Small intestine (tissue), 16 donors: ENCODE data around the gene TIGAR. TPM values are rescaled to one million over a fixed set of nuclear protein-coding genes. Genes with fewer than 3 reads are reported as not detected.
A peak's percentile ranks its signal among the peaks of the same experiment; 100 is the strongest.

Source experiments
- DNase-seq, 2 donors: peaks; one replicate each; pipeline versions ENCODE4 v3.0.0 to v3.0.0-alpha.2; 2013
- FAIRE-seq: peaks from 2 replicates; lab custom pipeline; 2012; peaks lifted over from hg19 to GRCh38; lab: Jason Lieb, UNC
- H3K27ac ChIP-seq, 3 donors: one replicate each; pipeline ENCODE4 v1.5.1; 2013; ENCODE audit warnings: low read length in 2 of 3, mild to moderate bottlenecking in 2 of 3, control low read depth in 1 of 3, inconsistent platforms in 1 of 3, low read depth in 1 of 3, moderate library complexity in 1 of 3
- H3K27me3 ChIP-seq, 3 donors: one replicate each; pipeline ENCODE4 v1.6.1; 2013; ENCODE audit warnings: low read length in 3 of 3, inconsistent platforms in 1 of 3; ENCODE audit not compliant: control insufficient read depth in 3 of 3, insufficient read depth in 3 of 3
- H3K36me3 ChIP-seq, 3 donors: one replicate each; pipeline ENCODE4 v1.6.1; 2013; ENCODE audit warnings: low read length in 3 of 3, inconsistent platforms in 1 of 3, low read depth in 1 of 3, mild to moderate bottlenecking in 1 of 3, moderate library complexity in 1 of 3; ENCODE audit not compliant: control insufficient read depth in 3 of 3, insufficient read depth in 2 of 3
- H3K4me1 ChIP-seq, 3 donors: one replicate each; pipeline ENCODE4 v1.6.1; 2013; ENCODE audit warnings: low read length in 2 of 3, inconsistent platforms in 1 of 3, low read depth in 1 of 3, mild to moderate bottlenecking in 1 of 3, moderate library complexity in 1 of 3; ENCODE audit not compliant: control insufficient read depth in 3 of 3, insufficient read depth in 2 of 3
- H3K4me3 ChIP-seq, 3 donors: one replicate each; pipeline ENCODE4 v1.5.1; 2013; ENCODE audit warnings: low read length in 3 of 3, control low read depth in 1 of 3, inconsistent platforms in 1 of 3, low read depth in 1 of 3, mild to moderate bottlenecking in 1 of 3, moderate library complexity in 1 of 3
- H3K9me3 ChIP-seq, 2 donors: one replicate each; pipeline ENCODE4 v1.6.1; 2013; ENCODE audit warnings: low read depth in 1 of 2, low read length in 1 of 2; ENCODE audit not compliant: control insufficient read depth in 2 of 2, insufficient read depth in 1 of 2
- WGBS, 3 donors: extraction: QIAGEN DNeasy Blood & Tissue Kit; methylation state at CpG; one replicate each; pipeline ENCODE4 v1.1.7; 2013; 5-methylcytosine and 5-hydroxymethylcytosine counted together
- long read RNA-seq, 10 donors: transcript quantifications; one replicate each; lab custom pipeline, GENCODE V29; 2026
- polyA plus RNA-seq, 4 donors: library from polyadenylated mRNA; stranded (reverse) in 3 of 4; unstranded in 1 of 4; fragments of 200-250 nt in 3 of 4; fragments of 120-200 nt in 1 of 4; gene quantifications; one replicate each; pipeline versions ENCODE4 v1.2.1 to v1.2.3, GENCODE V29; 2013
- donor health status: healthy with polysubstance abuse.
- donor health status: control.
- donor health status: control.
- donor health status: Bipolar disorder and iron deficiency.
- donor health status: healthy.

TIGAR gene
- polyA plus RNA-seq: 10 to 100 TPM in 1 of 4 donors, 1 to 10 TPM in 3; 3.5 to 10.1 (median 5.4) TPM
- long read RNA-seq, donor 1, transcript TIGAR-201 (6 exons, 2,782 nt): major isoform, 6 of 6 reads
- long read RNA-seq, donor 1, partial matches to known transcripts: 0 of 6 reads
- long read RNA-seq, donor 1, other reads (novel, unspliced or antisense): 0 of 6 reads
- long read RNA-seq, donor 2, partial matches to known transcripts: 0 of 3 reads
- long read RNA-seq, donor 2, other reads (novel, unspliced or antisense): 0 of 3 reads
- long read RNA-seq, donor 3, partial matches to known transcripts: 0 of 1 reads
- long read RNA-seq, donor 3, other reads (novel, unspliced or antisense): 0 of 1 reads
- long read RNA-seq, donor 4: 0 reads
- long read RNA-seq, donor 5, partial matches to known transcripts: 0 of 1 reads
- long read RNA-seq, donor 5, other reads (novel, unspliced or antisense): 0 of 1 reads
- long read RNA-seq, donor 6, partial matches to known transcripts: 0 of 2 reads
- long read RNA-seq, donor 6, other reads (novel, unspliced or antisense): 0 of 2 reads
- long read RNA-seq, donor 7: 0 reads
- long read RNA-seq, donor 8: 0 reads
- long read RNA-seq, donor 9, partial matches to known transcripts: 0 of 1 reads
- long read RNA-seq, donor 9, other reads (novel, unspliced or antisense): 0 of 1 reads
- long read RNA-seq, donor 10: 0 reads

- no peaks in the 10 kb centered on the region for H3K9me3 ChIP-seq
- WGBS, 3 donors: 0% methylated on average over 65 to 76 of the region's 76 CpGs
- peaks cover 0 to 2% (median 2%) of the 10 kb centered on the region in 3 donors for H3K4me1 ChIP-seq
- peaks cover 0 to 3% (median 0%) of the 10 kb centered on the region in 3 donors for H3K36me3 ChIP-seq
- H3K4me3 ChIP-seq: peak within 1 kb of the TSS; percentile 79 to 91 (median 86)
- no peaks in the 10 kb centered on the region for H3K27me3 ChIP-seq
- H3K27ac ChIP-seq: peak within 1 kb of the TSS; percentile 69 to 98 (median 85)
- FAIRE-seq (no peak), DNase-seq (peak; percentile 97)
Observed at GRCh38 chr12:4320853-4321701, at the start of gene TIGAR. TIGAR (plus strand) TSS chr12:4321213; CDS start chr12:4321272, 59 bp downstream.

GRCh38 chr12:4271717-4272423 lies 49.1 kb upstream of the TIGAR start:
- 0 to 1% (median 0%) methylated on average over 42 to 43 of the region's 43 CpGs for WGBS, 3 donors
- no peaks in the 10 kb centered on the region for H3K27me3 ChIP-seq
- peaks cover 0 to 14% (median 2%) of the 10 kb centered on the region in 3 donors for H3K36me3 ChIP-seq
- DNase-seq (peak; percentile 93), FAIRE-seq (peak; percentile 10)
- H3K9me3 ChIP-seq: no peaks in the 10 kb centered on the region
- peak overlapping the region; percentile 88 to 98 (median 89) for H3K27ac ChIP-seq
- peaks cover 0 to 33% (median 4%) of the 10 kb centered on the region in 3 donors for H3K4me1 ChIP-seq
- peak overlapping the region; percentile 46 to 98 (median 76) for H3K4me3 ChIP-seq

GRCh38 chr12:4272424-4273272 lies 48.4 kb upstream of the TIGAR start:
- peak overlapping the region; percentile 8 to 98 (median 76) for H3K4me3 ChIP-seq
- WGBS, 3 donors: 0 to 1% (median 0%) methylated on average over 53 to 62 of the region's 62 CpGs
- no peaks in the 10 kb centered on the region for H3K27me3 ChIP-seq
- no peak for FAIRE-seq
- peaks cover under 1 to 20% (median 5%) of the 10 kb centered on the region in 3 donors for H3K36me3 ChIP-seq
- H3K4me1 ChIP-seq: peaks cover 0 to 40% (median 6%) of the 10 kb centered on the region in 3 donors
- H3K27ac ChIP-seq: peak overlapping the region; percentile 88 to 98 (median 88)
- DNase-seq: peak in 1 of 2 donors; percentile 66
- H3K9me3 ChIP-seq: no peaks in the 10 kb centered on the region

GRCh38 chr12:4273273-4273651 lies 47.8 kb upstream of the TIGAR start:
- Histone ChIP-seq H3K27me3 (no peaks in the 10 kb centered on the region), H3K27ac (peak overlapping the region; percentile 88 to 98 (median 88)), H3K36me3 (peaks cover 3 to 25% (median 8%) of the 10 kb centered on the region in 3 donors), H3K9me3 (no peaks in the 10 kb centered on the region), H3K4me3 (peak overlapping the region; percentile 76 to 98 (median 90)), H3K4me1 (peaks cover under 1 to 45% (median 7%) of the 10 kb centered on the region in 3 donors)
- FAIRE-seq (no peak), DNase-seq (no peak)
- WGBS, 3 donors: 0% methylated on average over 10 of the region's 10 CpGs

- no peaks in the 10 kb centered on the region for H3K9me3 ChIP-seq
- FAIRE-seq: no peak
- peak; percentile 93 for DNase-seq
- no peaks in the 10 kb centered on the region for H3K27me3 ChIP-seq
- H3K4me1 ChIP-seq: peaks cover 3 to 46% (median 10%) of the 10 kb centered on the region in 3 donors
- WGBS, 3 donors: 0 to 1% (median 1%) methylated on average over 49 to 52 of the region's 52 CpGs
- H3K27ac ChIP-seq: peak within 1 kb of the TSS; percentile 88 to 98 (median 88)
- H3K36me3 ChIP-seq: peaks cover 3 to 31% (median 8%) of the 10 kb centered on the region in 3 donors
- peak within 1 kb of the TSS; percentile 76 to 98 (median 90) for H3K4me3 ChIP-seq
Observed at GRCh38 chr12:4273652-4274395, 47.2 kb upstream of the TIGAR start, which contains the start of gene CCND2. CCND2 (plus strand) TSS chr12:4273762; CDS start chr12:4274041, 279 bp downstream.

DNA sequence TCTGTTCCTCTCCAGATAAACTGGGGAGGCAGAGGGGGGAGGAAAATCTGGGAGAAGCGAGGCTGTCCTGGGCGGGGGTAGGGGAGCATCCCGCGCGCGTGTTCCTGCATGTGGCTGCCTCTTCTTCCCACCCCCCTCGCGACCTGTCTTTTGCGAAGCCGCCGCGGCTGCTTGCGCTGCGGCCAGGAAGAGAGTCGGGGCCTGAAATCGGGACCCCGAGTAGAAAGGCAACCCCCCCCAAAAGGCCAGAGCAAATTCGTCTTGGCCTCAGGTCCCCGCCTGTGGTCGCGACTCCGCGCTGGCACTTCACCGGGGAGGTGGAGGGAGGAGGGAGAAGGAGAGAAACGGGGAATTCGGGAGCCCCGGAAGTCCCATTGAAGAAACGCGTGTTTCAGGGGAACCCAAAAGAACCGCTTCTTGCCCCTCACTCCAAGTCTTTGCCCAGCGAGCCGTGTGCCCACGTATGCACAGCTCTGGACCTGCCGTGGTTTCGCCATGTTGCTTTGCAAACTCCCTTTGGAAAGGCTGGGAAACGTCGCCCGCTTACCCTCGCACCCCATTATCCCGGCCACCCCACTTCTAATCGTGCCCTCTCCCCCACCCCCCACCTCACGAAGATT lies 46.5 kb upstream of the TIGAR start:
- Histone ChIP-seq H3K27me3 (no peaks in the 10 kb centered on the region), H3K36me3 (peaks cover 3 to 34% (median 8%) of the 10 kb centered on the region in 3 donors), H3K4me3 (peak overlapping the region; percentile 76 to 98 (median 90)), H3K9me3 (no peaks in the 10 kb centered on the region), H3K4me1 (peaks cover 4 to 52% (median 10%) of the 10 kb centered on the region in 3 donors), H3K27ac (peak overlapping the region; percentile 80 to 98 (median 88))
- peak; percentile 29 to 60 for DNase-seq
- 0 to 1% (median 1%) methylated on average over 34 to 42 of the region's 42 CpGs for WGBS, 3 donors
- FAIRE-seq: no peak
